WTC11 (cell line): ENCODE measurements around the gene PKHD1. TPM values are rescaled to one million over a fixed set of nuclear protein-coding genes. Genes with fewer than 3 reads are reported as not detected.

Experiments
- ATAC-seq: fragments of 200-7000 bp; cut with Tn5 transposase; 2 replicates; pipeline ENCODE4 v1.10.0; 2021; ENCODE audit warnings: mild to moderate bottlenecking, moderate library complexity
- CTCF ChIA-PET: fragments of 300-600 bp; sonication (Branson Sonifier 250); formaldehyde crosslinking; loops from one replicate; lab custom pipeline; 2021; ENCODE audit warnings: antibody characterized with exemption; lab: Charles Lee
- POLR2A ChIA-PET: fragments of 350-600 bp; sonication (Branson Sonifier 250); formaldehyde crosslinking; loops from one replicate; lab custom pipeline; 2021; ENCODE audit warnings: antibody characterized with exemption; lab: Charles Lee
- DNase-seq: peaks from one replicate; pipeline ENCODE4 v3.0.0; 2021; ENCODE audit warnings: low spot score
- H3K27ac Mint-ChIP-seq: 2 replicates; pipeline ENCODE4 v1.8.0; 2021; ENCODE audit warnings: mixed read lengths
- H3K27me3 Mint-ChIP-seq: 2 replicates; pipeline ENCODE4 v1.8.0; 2021; ENCODE audit warnings: low read depth, mild to moderate bottlenecking, moderate library complexity, mixed read lengths
- H3K36me3 Mint-ChIP-seq: 2 replicates; pipeline ENCODE4 v1.8.0; 2021; ENCODE audit warnings: mixed read lengths
- H3K4me1 Mint-ChIP-seq: 2 replicates; pipeline ENCODE4 v1.8.0; 2022; ENCODE audit warnings: mixed read lengths
- H3K4me3 Mint-ChIP-seq: 2 replicates; pipeline ENCODE4 v1.8.0; 2021; ENCODE audit warnings: mild to moderate bottlenecking, moderate library complexity, mixed read lengths
- H3K9me3 Mint-ChIP-seq: 2 replicates; pipeline ENCODE4 v1.8.0; 2021; ENCODE audit warnings: mixed read lengths
- AFF4 ChIP-seq: sonication (generic); formaldehyde crosslinking; IDR thresholded peaks from 2 replicates; pipeline ENCODE4 v1.8.1; 2023; ENCODE audit warnings: mild to moderate bottlenecking, missing genetic modification reagents, borderline replicate concordance
- ATF6 ChIP-seq: sonication (generic); formaldehyde crosslinking; IDR thresholded peaks from 2 replicates; pipeline ENCODE4 v1.8.1; 2023; ENCODE audit warnings: mild to moderate bottlenecking, missing genetic modification reagents
- CBFB ChIP-seq: sonication (generic); formaldehyde crosslinking; IDR thresholded peaks from 2 replicates; pipeline ENCODE4 v1.8.1; 2022; ENCODE audit warnings: mild to moderate bottlenecking, low read depth, missing genetic modification reagents
- CREM ChIP-seq: sonication (generic); formaldehyde crosslinking; IDR thresholded peaks from 2 replicates; pipeline ENCODE4 v1.8.1; 2022; ENCODE audit warnings: mild to moderate bottlenecking, missing genetic modification reagents, moderate library complexity
- JAZF1 ChIP-seq: fragments of 250-450 bp; sonication (Bioruptor Pico); IDR thresholded peaks from 2 replicates; pipeline ENCODE4 v1.9.0; 2021; ENCODE audit warnings: moderate library complexity, mild to moderate bottlenecking, inconsistent platforms
- MAX ChIP-seq: sonication (generic); formaldehyde crosslinking; IDR thresholded peaks from 2 replicates; pipeline ENCODE4 v1.8.0; 2022; ENCODE audit warnings: mild to moderate bottlenecking, missing genetic modification reagents
- NFATC4 ChIP-seq: fragments of 250-450 bp; sonication (Bioruptor Pico); IDR thresholded peaks from 2 replicates; pipeline ENCODE4 v1.9.0; 2021; ENCODE audit warnings: mild to moderate bottlenecking
- NR2C2 ChIP-seq: sonication (generic); formaldehyde crosslinking; IDR thresholded peaks from 2 replicates; pipeline ENCODE4 v1.8.0; 2022; ENCODE audit warnings: mild to moderate bottlenecking, missing genetic modification reagents
- SP1 ChIP-seq: sonication (generic); formaldehyde crosslinking; conservative IDR thresholded peaks from 2 replicates; pipeline ENCODE4 v1.8.1; 2022; ENCODE audit warnings: missing genetic modification reagents
- STAT6 ChIP-seq: sonication (generic); formaldehyde crosslinking; conservative IDR thresholded peaks from 2 replicates; pipeline ENCODE4 v1.8.1; 2023; ENCODE audit warnings: mild to moderate bottlenecking, low read depth, missing genetic modification reagents, moderate library complexity
- TEAD4 ChIP-seq: sonication (generic); formaldehyde crosslinking; IDR thresholded peaks from 2 replicates; pipeline ENCODE4 v1.8.0; 2022; ENCODE audit warnings: mild to moderate bottlenecking, missing genetic modification reagents
- ZMAT4 ChIP-seq: fragments of 250-450 bp; sonication (Bioruptor Pico); IDR thresholded peaks from 2 replicates; pipeline ENCODE4 v1.9.0; 2021; ENCODE audit warnings: mild to moderate bottlenecking
- ZNF219 ChIP-seq: sonication (generic); formaldehyde crosslinking; IDR thresholded peaks from 2 replicates; pipeline ENCODE4 v1.8.0; 2023; ENCODE audit warnings: missing genetic modification reagents, mild to moderate bottlenecking, borderline replicate concordance
- ZNF263 ChIP-seq: sonication (generic); formaldehyde crosslinking; IDR thresholded peaks from 2 replicates; pipeline ENCODE4 v1.8.1; 2022; ENCODE audit warnings: low read depth, mild to moderate bottlenecking, moderate library complexity, missing genetic modification reagents
- total RNA-seq: library from RNA; stranded (reverse); gene quantifications from 3 replicates; pipeline ENCODE4 v1.2.3, GENCODE V29; 2021

Gene PKHD1
- total RNA-seq, 1 experiment from 2014 or later = 0.15 TPM

- no peak for ATAC-seq
- POLR2A ChIA-PET = no interaction called here
- DNase-seq = no peak
- peaks cover 9% of the 10 kb centered on the region for H3K9me3 Mint-ChIP-seq
- H3K4me1 Mint-ChIP-seq = peaks cover 28% of the 10 kb centered on the region
- H3K36me3 Mint-ChIP-seq = peaks cover 5% of the 10 kb centered on the region
- no peak overlapping the region for H3K4me3 Mint-ChIP-seq
- H3K27ac Mint-ChIP-seq = no peak overlapping the region
- CTCF ChIA-PET = no interaction called here
- TF ChIP-seq CBFB = no peak
- no peak for TF ChIP-seq STAT6
- no peak for TF ChIP-seq CREM (CRISPR knock-in tag)
- no peak for TF ChIP-seq ZNF263 (CRISPR knock-in tag)
- TF ChIP-seq SP1 = no peak
- TF ChIP-seq NFATC4 (CRISPR knock-in tag) = no peak
- no peak for TF ChIP-seq JAZF1 (CRISPR knock-in tag)
- TF ChIP-seq TEAD4 = no peak
- TF ChIP-seq ZNF219 = no peak
- TF ChIP-seq MAX (CRISPR knock-in tag) = no peak
- no peak for TF ChIP-seq ZMAT4
- no peak for TF ChIP-seq NR2C2 (CRISPR knock-in tag)
- TF ChIP-seq, all 79 proteins: peak for 0
- no peaks in the 10 kb centered on the region; the same call in 1 of the 2 replicates for H3K27me3 Mint-ChIP-seq
Measured at GRCh38 chr6:51929934-51930574, 157.4 kb downstream of the PKHD1 start.

- H3K9me3 Mint-ChIP-seq = peaks cover 27% of the 10 kb centered on the region
- CTCF ChIA-PET = no interaction called here
- POLR2A ChIA-PET = no interaction called here
Measured at GRCh38 chr6:51928320-51928719, 159.1 kb downstream of the PKHD1 start.

More at GRCh38 chr6:51928320-51928719, 159.1 kb downstream of the PKHD1 start:
- peaks cover 15% of the 10 kb centered on the region for H3K36me3 Mint-ChIP-seq
- ATAC-seq = no peak
- H3K27me3 Mint-ChIP-seq = no peaks in the 10 kb centered on the region; the same call in 1 of the 2 replicates
- TF ChIP-seq ATF6 (CRISPR knock-in tag) (no peak), ZNF219 (no peak), AFF4 (CRISPR knock-in tag) (no peak)
- TF ChIP-seq, all 79 proteins: peak for 0
- Mint-ChIP-seq H3K4me1 (peaks cover 16% of the 10 kb centered on the region), H3K27ac (no peak overlapping the region), H3K4me3 (no peak overlapping the region)
- DNase-seq = no peak
